Left hindlimb (tissue), 1 donor: ENCODE data around the gene MAP4K1.
A peak's percentile ranks its signal among the peaks of the same experiment; 100 is the strongest.
"Not testable (repeated sequence)": the region's sequence is repeated elsewhere in the genome, so short reads cannot be mapped to it uniquely, and the experiment has no call there.

Experiments used
- DNase-seq: peaks from one replicate; pipeline ENCODE4 v3.0.0-alpha.2; 2018

The MAP4K1 gene

GRCh38 chr19:38619361-38620174, 1.8 kb upstream of the MAP4K1 start:
- no peak for DNase-seq

- peak; percentile 99 for DNase-seq
These were observed 1.0 kb upstream of the MAP4K1 start, which contains the start of gene EIF3K for GRCh38 chr19:38618590-38619360. TSS of gene EIF3K (plus strand) at chr19:38619188. CDS start at chr19:38619269, 81 bp downstream.

- no peak for DNase-seq
These were observed 430 bp downstream of the MAP4K1 start for GRCh38 chr19:38617283-38617763.

GRCh38 chr19:38616265-38616664, 1.5 kb downstream of the MAP4K1 start:
- DNase-seq = no peak

- no peak for DNase-seq
These were observed 2.7 kb downstream of the MAP4K1 start for GRCh38 chr19:38615007-38615581.

DNA sequence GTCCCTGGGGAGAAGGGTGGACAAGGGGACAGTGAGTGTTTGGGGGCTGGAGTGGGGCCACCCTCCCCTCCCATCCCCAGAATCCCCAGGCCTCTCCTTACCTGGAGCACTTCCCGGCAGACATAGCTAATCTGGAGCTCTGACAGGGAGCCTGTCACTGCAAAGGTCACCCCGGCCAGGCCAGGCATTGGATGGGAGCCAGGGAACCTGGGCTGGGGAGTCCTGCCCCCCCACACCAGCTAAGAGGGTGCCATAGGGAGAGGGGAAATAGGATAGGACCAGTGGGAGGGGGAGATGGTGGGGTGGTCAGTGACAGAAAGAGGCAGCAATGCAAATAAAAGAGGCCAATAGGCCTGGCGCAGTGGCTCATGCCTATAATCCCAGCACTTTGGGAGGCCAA, 3.5 kb downstream of the MAP4K1 start:
- no peak for DNase-seq

GRCh38 chr19:38606131-38606530, 11.6 kb downstream of the MAP4K1 start:
- DNase-seq = no peak

GRCh38 chr19:38602856-38603255, 14.9 kb downstream of the MAP4K1 start:
- not testable (repeated sequence) for DNase-seq

- no peak for DNase-seq
These were observed 18.0 kb downstream of the MAP4K1 start for GRCh38 chr19:38599722-38600121.

GRCh38 chr19:38597075-38597474, 20.7 kb downstream of the MAP4K1 start:
- no peak for DNase-seq

DNA sequence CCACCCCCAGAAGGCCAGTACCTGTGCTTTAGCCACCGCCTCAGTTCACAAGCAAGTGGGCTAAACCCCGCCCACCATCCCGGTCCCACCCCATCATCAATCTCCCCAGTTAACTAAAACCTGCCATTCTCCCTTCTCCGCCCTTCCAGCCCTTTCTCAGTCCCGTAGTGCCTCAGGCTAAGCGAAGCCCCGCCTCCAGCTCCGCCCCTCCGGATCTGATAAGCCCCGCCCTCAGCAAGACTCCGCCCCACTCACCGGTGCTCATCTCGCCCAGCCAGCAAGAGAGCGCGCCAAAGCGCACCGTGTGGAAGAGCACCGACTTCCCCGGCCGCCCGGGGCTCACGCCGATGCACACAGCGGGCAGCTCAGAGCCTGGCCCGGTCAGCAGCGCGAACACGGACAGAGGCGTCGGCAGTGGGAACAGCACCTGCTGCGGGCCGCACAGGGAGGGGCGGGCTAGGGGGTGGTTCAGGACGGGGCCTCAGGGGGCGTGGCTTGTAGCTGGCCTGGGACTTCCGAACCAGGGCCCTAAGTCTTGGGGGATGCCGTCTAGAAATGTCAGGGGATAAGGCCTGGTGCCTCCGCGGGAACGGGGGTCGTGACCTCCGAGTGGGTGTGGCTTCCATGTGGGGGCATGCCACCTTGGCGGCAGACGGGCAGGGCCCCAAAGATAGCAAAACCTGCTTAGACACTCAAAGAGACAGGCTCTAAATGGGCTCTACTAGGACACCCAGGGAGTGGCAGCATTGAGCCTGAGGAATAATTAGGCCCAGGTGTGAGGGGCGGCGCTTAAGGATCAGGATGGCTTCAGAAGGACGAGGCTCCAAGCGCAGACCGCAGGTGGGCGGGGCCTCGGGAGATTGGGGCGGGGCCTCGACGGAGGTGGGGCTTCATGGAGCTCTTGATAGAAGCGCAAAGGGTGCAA, 21.4 kb downstream of the MAP4K1 start:
- DNase-seq = no peak

DNA sequence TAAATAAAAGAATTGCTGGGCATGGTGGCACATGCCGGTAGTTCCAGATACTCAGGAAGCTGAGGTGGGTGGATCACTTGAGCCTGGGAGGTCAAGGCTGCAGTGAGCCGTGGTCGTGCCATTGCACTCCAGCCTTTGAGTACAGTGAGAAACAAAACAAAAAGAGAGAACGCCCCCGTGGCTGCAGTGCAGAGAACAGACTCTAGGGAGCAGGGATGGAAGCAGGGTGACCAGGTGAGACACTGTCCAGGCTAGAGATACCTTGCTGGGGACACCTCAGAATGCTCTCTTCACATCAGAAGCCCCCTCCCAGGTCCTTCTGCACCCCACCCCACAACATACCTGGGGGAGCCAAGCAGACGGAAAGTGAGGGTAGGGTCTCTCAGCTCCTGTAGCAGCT, 24.8 kb downstream of the MAP4K1 start:
- no peak for DNase-seq

- DNase-seq = no peak
These were observed 29.7 kb downstream of the MAP4K1 start for GRCh38 chr19:38588041-38588440.

GRCh38 chr19:38587562-38587961, 30.2 kb downstream of the MAP4K1 start:
- DNase-seq = no peak

- DNase-seq = no peak
These were observed 33.8 kb downstream of the MAP4K1 start for GRCh38 chr19:38583985-38584305.

GRCh38 chr19:38583219-38583984, 34.4 kb downstream of the MAP4K1 start:
- DNase-seq = no peak

DNA sequence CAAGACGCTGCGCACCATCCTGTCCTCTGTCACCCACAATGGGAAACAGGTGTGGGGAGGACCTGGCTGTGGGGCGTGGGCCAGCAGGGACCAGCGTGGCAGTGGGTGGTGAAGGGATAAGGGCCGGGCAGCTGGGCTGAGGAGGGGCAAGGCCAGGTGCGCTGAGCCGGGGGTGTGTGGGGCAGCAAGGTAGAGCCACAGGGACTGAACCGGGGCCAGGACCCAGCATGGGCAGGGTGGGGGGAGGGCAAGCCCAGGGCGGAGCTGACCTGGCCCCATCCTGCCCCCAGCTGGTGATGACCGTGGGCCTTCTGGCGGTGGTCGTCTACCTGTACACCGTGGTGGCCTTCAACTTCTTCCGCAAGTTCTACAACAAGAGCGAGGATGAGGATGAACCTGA, 37.7 kb downstream of the MAP4K1 start:
- no peak for DNase-seq

DNA sequence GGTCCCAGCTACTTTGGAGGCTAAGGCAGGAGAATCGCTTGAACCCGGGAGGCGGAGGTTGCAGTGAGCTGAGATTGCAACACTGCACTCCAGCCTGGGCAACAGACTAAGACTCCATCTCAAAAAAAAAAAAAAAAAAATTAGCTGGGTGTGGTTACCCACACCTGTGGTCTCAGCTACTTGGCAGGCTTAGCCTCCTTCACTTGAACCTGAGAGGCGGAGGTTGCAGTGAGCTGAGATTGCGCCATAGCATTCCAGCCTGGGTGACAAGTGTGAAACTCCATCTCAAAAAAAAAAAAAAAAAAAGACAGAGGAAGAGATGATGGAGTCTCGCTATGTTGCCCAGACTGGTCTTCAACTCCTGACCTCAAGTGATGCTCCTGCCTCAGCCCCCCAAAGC, 38.4 kb downstream of the MAP4K1 start:
- not testable (repeated sequence) for DNase-seq

DNA sequence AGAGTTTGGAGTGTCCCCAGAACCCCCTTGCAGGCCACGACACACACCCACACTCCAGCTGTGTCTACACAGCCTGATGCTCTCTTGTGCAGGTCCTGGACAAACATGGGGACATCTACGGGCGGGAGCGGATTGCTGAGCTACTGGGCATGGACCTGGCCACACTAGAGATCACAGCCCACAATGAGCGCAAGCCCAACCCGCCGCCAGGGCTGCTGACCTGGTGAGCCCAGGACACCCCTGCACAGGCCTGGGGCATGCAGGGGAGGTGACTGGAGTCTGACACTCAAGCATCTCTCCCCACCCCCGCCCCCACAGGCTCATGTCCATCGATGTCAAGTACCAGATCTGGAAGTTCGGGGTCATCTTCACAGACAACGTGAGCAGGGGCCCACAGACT, 39.9 kb downstream of the MAP4K1 start:
- no peak for DNase-seq

DNA sequence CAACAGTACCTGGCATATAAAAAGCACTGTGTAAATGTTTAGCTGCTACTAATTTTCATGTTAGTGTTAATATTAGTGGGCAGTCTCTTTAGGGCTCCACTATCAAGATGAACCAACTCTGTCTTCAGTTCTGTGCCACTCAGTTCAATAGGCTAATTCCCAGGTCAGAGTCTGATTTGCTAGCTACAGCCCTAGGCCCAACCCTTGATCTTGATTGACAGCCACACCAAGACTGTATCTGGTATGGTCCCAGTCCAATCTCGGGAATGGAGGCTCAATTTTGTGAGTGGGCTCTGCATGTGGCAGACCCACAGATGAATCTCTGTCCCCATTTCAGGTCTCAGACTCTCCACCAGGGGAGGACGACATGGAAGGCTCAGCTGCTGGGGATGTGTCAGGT, 46.1 kb downstream of the MAP4K1 start:
- DNase-seq = no peak

GRCh38 chr19:38569368-38569983, 48.3 kb downstream of the MAP4K1 start:
- DNase-seq = no peak
